ENCODE measurements around the gene CLRN1. TPM values are rescaled to one million over a fixed set of nuclear protein-coding genes. Genes with fewer than 3 reads are reported as not detected.

The CLRN1 gene
- total and polyA plus RNA-seq, 2 experiments from 2014 or later = not detected

DNA sequence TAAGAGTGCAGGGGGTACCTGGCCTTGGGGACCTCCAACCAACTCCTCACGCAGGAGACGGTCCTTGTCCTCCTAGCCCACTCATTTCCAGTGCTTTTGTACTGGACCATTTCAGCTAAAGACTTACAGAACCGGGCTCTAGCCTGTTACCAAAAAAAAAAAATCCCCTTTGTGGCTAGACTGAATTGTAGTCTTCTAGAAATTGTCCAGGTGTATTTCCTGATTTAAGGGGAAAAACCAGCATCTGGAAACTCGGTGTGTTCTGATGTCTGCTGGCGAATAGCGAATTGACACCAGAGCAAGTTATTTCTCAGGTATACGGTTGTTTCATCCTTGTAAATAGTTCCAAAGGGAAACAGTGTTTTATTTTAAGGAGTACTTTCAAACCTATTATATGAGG, 46.2 kb downstream of the CLRN1 start:
- no peaks in the 10 kb centered on the region for H3K9me3 ChIP-seq (ENCODE audit: low read depth)
- no peak for TF ChIP-seq CTCF (IDR thresholded peaks at IDR 0.05; ENCODE audit: low read depth, low read length)
- H3K4me1 ChIP-seq (ENCODE audit: low read depth) = no peaks in the 10 kb centered on the region
- H3K4me3 ChIP-seq = no peak overlapping the region
- no peaks in the 10 kb centered on the region for H3K36me3 ChIP-seq
- H3K27ac ChIP-seq = no peak overlapping the region
- DNase-seq (ENCODE audit: low read depth in 1 of 2, low spot score in 1 of 2) = no peak
- H3K27me3 ChIP-seq = no peaks in the 10 kb centered on the region

- Histone ChIP-seq H3K9me3 (ENCODE audit: low read depth) (no peaks in the 10 kb centered on the region), H3K27me3 (no peaks in the 10 kb centered on the region), H3K4me1 (ENCODE audit: low read depth) (no peaks in the 10 kb centered on the region), H3K4me3 (no peak overlapping the region), H3K36me3 (no peaks in the 10 kb centered on the region), H3K27ac (no peak overlapping the region)
- peak; percentile 71 for TF ChIP-seq CTCF (IDR thresholded peaks at IDR 0.05; ENCODE audit: low read depth, low read length)
- peak; percentile 27 to 79 for DNase-seq (ENCODE audit: low read depth in 1 of 2, low spot score in 1 of 2)
Observed at GRCh38 chr3:150925751-150926201, 46.8 kb downstream of the CLRN1 start.

- Histone ChIP-seq H3K4me1 (ENCODE audit: low read depth) (no peaks in the 10 kb centered on the region), H3K9me3 (ENCODE audit: low read depth) (no peaks in the 10 kb centered on the region), H3K4me3 (no peak overlapping the region), H3K27me3 (no peaks in the 10 kb centered on the region), H3K27ac (no peak overlapping the region), H3K36me3 (no peaks in the 10 kb centered on the region)
- DNase-seq (ENCODE audit: low read depth in 1 of 2, low spot score in 1 of 2) = peak; percentile 22 to 34
- no peak for TF ChIP-seq CTCF (IDR thresholded peaks at IDR 0.05; ENCODE audit: low read depth, low read length)
Observed at GRCh38 chr3:150922611-150923010, 49.9 kb downstream of the CLRN1 start.

GRCh38 chr3:150921209-150921608, 51.3 kb downstream of the CLRN1 start:
- H3K9me3 ChIP-seq (ENCODE audit: low read depth) = no peaks in the 10 kb centered on the region
- H3K4me3 ChIP-seq = no peak overlapping the region
- H3K4me1 ChIP-seq (ENCODE audit: low read depth) = no peaks in the 10 kb centered on the region
- H3K36me3 ChIP-seq = no peaks in the 10 kb centered on the region
- H3K27ac ChIP-seq = no peak overlapping the region
- H3K27me3 ChIP-seq = no peaks in the 10 kb centered on the region
- DNase-seq (ENCODE audit: low read depth in 1 of 2, low spot score in 1 of 2) = no peak
- TF ChIP-seq CTCF (IDR thresholded peaks at IDR 0.05; ENCODE audit: low read depth, low read length) = no peak

- Histone ChIP-seq H3K36me3 (no peaks in the 10 kb centered on the region), H3K4me1 (ENCODE audit: low read depth) (no peaks in the 10 kb centered on the region), H3K9me3 (ENCODE audit: low read depth) (no peaks in the 10 kb centered on the region), H3K27ac (no peak overlapping the region), H3K4me3 (no peak overlapping the region), H3K27me3 (no peaks in the 10 kb centered on the region)
- peak in 1 of 2 donors; percentile 6 for DNase-seq (ENCODE audit: low read depth in 1 of 2, low spot score in 1 of 2)
- no peak for TF ChIP-seq CTCF (IDR thresholded peaks at IDR 0.05; ENCODE audit: low read depth, low read length)
Observed at GRCh38 chr3:150920236-150920635, 52.3 kb downstream of the CLRN1 start.

DNA sequence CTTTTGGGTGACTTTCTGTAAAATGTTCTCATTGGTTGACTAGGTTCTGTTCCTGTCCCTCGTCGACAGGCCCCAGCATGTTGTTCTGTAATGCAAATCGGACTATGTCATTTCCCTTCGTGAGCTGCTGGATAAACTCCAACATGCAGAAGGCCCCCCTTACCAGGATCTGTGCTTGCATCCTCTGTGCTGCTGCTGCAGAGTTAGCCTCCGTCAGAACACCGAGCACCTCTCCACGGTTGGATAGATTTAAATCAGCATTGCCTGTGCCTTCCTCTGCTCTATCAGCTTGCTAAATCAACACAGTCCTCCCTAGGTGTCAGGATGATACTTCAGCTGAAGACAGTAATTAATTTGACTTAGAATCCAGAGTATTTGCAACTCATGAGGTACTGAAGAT, 54.6 kb downstream of the CLRN1 start:
- H3K27ac ChIP-seq = no peak overlapping the region
- no peak for DNase-seq (ENCODE audit: low read depth in 1 of 2, low spot score in 1 of 2)
- TF ChIP-seq CTCF (IDR thresholded peaks at IDR 0.05; ENCODE audit: low read depth, low read length) = no peak
- H3K27me3 ChIP-seq = no peaks in the 10 kb centered on the region
- no peak overlapping the region for H3K4me3 ChIP-seq
- peaks cover 3% of the 10 kb centered on the region for H3K4me1 ChIP-seq (ENCODE audit: low read depth)
- H3K36me3 ChIP-seq = no peaks in the 10 kb centered on the region
- no peaks in the 10 kb centered on the region for H3K9me3 ChIP-seq (ENCODE audit: low read depth)

Data from cardiac muscle cell (in vitro differentiated cells and primary cell).